Vagina (tissue), 2 donors: Measurements from ENCODE around the gene RPA3. TPM values are rescaled to one million over a fixed set of nuclear protein-coding genes. Genes with fewer than 3 reads are reported as not detected.

ENCODE experiments used
- DNase-seq, 2 donors: peaks; one replicate each; pipeline ENCODE4 v3.0.0-alpha.2; 2017; ENCODE audit errors: extremely low spot score in 2 of 2
- H3K27ac ChIP-seq: fragments of 200-600 bp; sonication (generic); one replicate; pipeline ENCODE4 v1.5.1; 2019
- H3K27me3 ChIP-seq: fragments of 200-600 bp; sonication (generic); one replicate; pipeline ENCODE4 v1.5.1; 2019
- H3K36me3 ChIP-seq, 2 donors: fragments of 200-600 bp; sonication (generic); one replicate each; pipeline ENCODE4 v1.5.1; 2017 to 2019
- H3K4me1 ChIP-seq: fragments of 200-600 bp; sonication (generic); one replicate; pipeline ENCODE4 v1.5.1; 2019
- H3K4me3 ChIP-seq, 2 donors: fragments of 200-600 bp; sonication (generic); 1 replicate in 1 of 2; 2 replicates in 1 of 2; pipeline ENCODE4 v1.5.1; 2016 to 2019
- H3K9me3 ChIP-seq: fragments of 200-600 bp; sonication (generic); one replicate; pipeline ENCODE4 v1.5.1; 2019
- POLR2A ChIP-seq, 2 donors: fragments of 450-650 bp; IDR thresholded peaks; one replicate each; pipeline ENCODE4 v1.6.1; 2017; ENCODE audit warnings: antibody characterized with exemption in 2 of 2, mild to moderate bottlenecking in 2 of 2, moderate library complexity in 2 of 2
- POLR2AphosphoS5 ChIP-seq, 2 donors: sonication (generic); formaldehyde crosslinking; IDR thresholded peaks; one replicate each; pipeline ENCODE4 v1.9.0; 2017; ENCODE audit warnings: antibody characterized with exemption in 2 of 2, mild to moderate bottlenecking in 2 of 2, low read depth in 1 of 2; ENCODE audit not compliant: insufficient read depth in 1 of 2
- intact Hi-C: fragments of 100-400 bp; cut with DNase I; formaldehyde crosslinking; loops from one replicate; pipeline ENCODE4 v1.15.1; 2023
- total RNA-seq: library from RNA; depleted of rRNA; stranded (reverse); fragments of >200 nt; gene quantifications from one replicate; pipeline ENCODE4 v1.2.3, GENCODE V29; 2016
- TF ChIP-seq, protein P1 (sequence below), 3 experiments: fragments of 450-650 bp in 2 of 3; fragments of 200-600 bp in 1 of 3; sonication (generic) in 1 of 3; IDR thresholded peaks; one replicate each; pipeline ENCODE4 v1.5.1; 2017 to 2019; ENCODE audit warnings: antibody characterized with exemption in 3 of 3, mild to moderate bottlenecking in 2 of 3, moderate library complexity in 2 of 3

Gene RPA3
- total RNA-seq, 1 donor from 2014 or later: 12.3 TPM

- Histone ChIP-seq H3K27ac (no peak overlapping the region), H3K36me3 (no peaks in the 10 kb centered on the region), H3K9me3 (no peaks in the 10 kb centered on the region), H3K4me3 (no peak overlapping the region), H3K4me1 (no peaks in the 10 kb centered on the region), H3K27me3 (no peaks in the 10 kb centered on the region)
- DNase-seq: no peak
- intact Hi-C loops: no loop called here
- TF ChIP-seq POLR2A (IDR thresholded peaks at IDR 0.05): no peak
- TF ChIP-seq, protein P1, sequence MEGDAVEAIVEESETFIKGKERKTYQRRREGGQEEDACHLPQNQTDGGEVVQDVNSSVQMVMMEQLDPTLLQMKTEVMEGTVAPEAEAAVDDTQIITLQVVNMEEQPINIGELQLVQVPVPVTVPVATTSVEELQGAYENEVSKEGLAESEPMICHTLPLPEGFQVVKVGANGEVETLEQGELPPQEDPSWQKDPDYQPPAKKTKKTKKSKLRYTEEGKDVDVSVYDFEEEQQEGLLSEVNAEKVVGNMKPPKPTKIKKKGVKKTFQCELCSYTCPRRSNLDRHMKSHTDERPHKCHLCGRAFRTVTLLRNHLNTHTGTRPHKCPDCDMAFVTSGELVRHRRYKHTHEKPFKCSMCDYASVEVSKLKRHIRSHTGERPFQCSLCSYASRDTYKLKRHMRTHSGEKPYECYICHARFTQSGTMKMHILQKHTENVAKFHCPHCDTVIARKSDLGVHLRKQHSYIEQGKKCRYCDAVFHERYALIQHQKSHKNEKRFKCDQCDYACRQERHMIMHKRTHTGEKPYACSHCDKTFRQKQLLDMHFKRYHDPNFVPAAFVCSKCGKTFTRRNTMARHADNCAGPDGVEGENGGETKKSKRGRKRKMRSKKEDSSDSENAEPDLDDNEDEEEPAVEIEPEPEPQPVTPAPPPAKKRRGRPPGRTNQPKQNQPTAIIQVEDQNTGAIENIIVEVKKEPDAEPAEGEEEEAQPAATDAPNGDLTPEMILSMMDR (IDR thresholded peaks at IDR 0.05): no peak
These were observed 104.2 kb downstream of the RPA3 start for GRCh38 chr7:7614018-7614741.

DNA sequence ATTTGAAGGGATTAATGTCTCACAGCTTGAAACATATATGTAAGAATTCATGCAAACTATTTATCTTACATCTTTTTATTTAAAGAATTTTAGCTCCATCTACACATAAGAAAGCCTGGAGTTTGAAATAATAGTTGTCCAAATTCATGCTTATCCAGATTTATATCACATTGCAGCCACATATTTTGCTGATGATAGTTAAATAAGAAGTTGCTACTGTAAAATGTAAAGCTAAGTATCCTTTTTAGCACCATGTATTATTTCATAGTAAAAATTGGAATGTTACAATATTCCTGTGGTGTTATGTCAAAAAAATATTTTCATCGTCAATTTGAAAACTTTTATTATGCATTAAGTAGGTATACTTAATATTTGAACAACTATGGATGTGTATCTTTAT, 105.2 kb downstream of the RPA3 start:
- Histone ChIP-seq H3K27me3 (no peaks in the 10 kb centered on the region), H3K4me1 (no peaks in the 10 kb centered on the region)
- DNase-seq: no peak

GRCh38 chr7:7612519-7612918, 105.9 kb downstream of the RPA3 start:
- peaks cover 0 to 8% of the 10 kb centered on the region in 2 donors for H3K36me3 ChIP-seq
- no peaks in the 10 kb centered on the region for H3K27me3 ChIP-seq
- no peak overlapping the region for H3K27ac ChIP-seq
- intact Hi-C loops: no loop called here
- H3K4me3 ChIP-seq: no peak overlapping the region
- TF ChIP-seq POLR2A (IDR thresholded peaks at IDR 0.05): no peak
- no peaks in the 10 kb centered on the region for H3K4me1 ChIP-seq
- no peaks in the 10 kb centered on the region for H3K9me3 ChIP-seq
- no peak for DNase-seq

More for the DNA sequence above, 105.2 kb downstream of the RPA3 start:
- intact Hi-C loops: no loop called here
- no peak overlapping the region for H3K4me3 ChIP-seq
- TF ChIP-seq POLR2A (IDR thresholded peaks at IDR 0.05) (no peak), POLR2AphosphoS5 (IDR thresholded peaks at IDR 0.05; ENCODE audit: insufficient read depth in 1 of 2, low read depth in 1 of 2) (no peak)
- TF ChIP-seq, protein P1 (IDR thresholded peaks at IDR 0.05): no peak
- no peaks in the 10 kb centered on the region for H3K9me3 ChIP-seq
- no peak overlapping the region for H3K27ac ChIP-seq
- peaks cover 0 to under 1% of the 10 kb centered on the region in 2 donors for H3K36me3 ChIP-seq

- TF ChIP-seq, protein P1 (IDR thresholded peaks at IDR 0.05): no peak
- TF ChIP-seq POLR2AphosphoS5 (IDR thresholded peaks at IDR 0.05; ENCODE audit: insufficient read depth in 1 of 2, low read depth in 1 of 2): no peak
- no peak for TF ChIP-seq POLR2A (IDR thresholded peaks at IDR 0.05)
- Histone ChIP-seq H3K27me3 (no peaks in the 10 kb centered on the region), H3K27ac (no peak overlapping the region), H3K36me3 (peaks cover 0 to 9% of the 10 kb centered on the region in 2 donors), H3K4me1 (no peaks in the 10 kb centered on the region), H3K9me3 (no peaks in the 10 kb centered on the region), H3K4me3 (no peak overlapping the region)
- DNase-seq: no peak
- intact Hi-C loops: no loop called here
These were observed 109.1 kb downstream of the RPA3 start for GRCh38 chr7:7609330-7609729.

GRCh38 chr7:7607010-7607409, 111.4 kb downstream of the RPA3 start:
- H3K4me1 ChIP-seq: no peaks in the 10 kb centered on the region
- intact Hi-C loops: no loop called here
- H3K9me3 ChIP-seq: no peaks in the 10 kb centered on the region
- H3K36me3 ChIP-seq: peaks cover 0 to 9% of the 10 kb centered on the region in 2 donors
- no peaks in the 10 kb centered on the region for H3K27me3 ChIP-seq
- TF ChIP-seq, protein P1 (IDR thresholded peaks at IDR 0.05): no peak
- TF ChIP-seq POLR2AphosphoS5 (IDR thresholded peaks at IDR 0.05; ENCODE audit: insufficient read depth in 1 of 2, low read depth in 1 of 2): no peak
- no peak for TF ChIP-seq POLR2A (IDR thresholded peaks at IDR 0.05)
- no peak overlapping the region for H3K27ac ChIP-seq
- no peak overlapping the region for H3K4me3 ChIP-seq
- no peak for DNase-seq
